Fibroblast of skin of abdomen (primary cell): ENCODE results near the gene ELP4.
"Not testable (repeated sequence)": the region's sequence is repeated elsewhere in the genome, so short reads cannot be mapped to it uniquely, and the experiment has no call there.

ENCODE experiments used
- DNase-seq: peaks from one replicate; pipeline ENCODE4 v3.0.0-alpha.2; 2013

The ELP4 gene

DNA sequence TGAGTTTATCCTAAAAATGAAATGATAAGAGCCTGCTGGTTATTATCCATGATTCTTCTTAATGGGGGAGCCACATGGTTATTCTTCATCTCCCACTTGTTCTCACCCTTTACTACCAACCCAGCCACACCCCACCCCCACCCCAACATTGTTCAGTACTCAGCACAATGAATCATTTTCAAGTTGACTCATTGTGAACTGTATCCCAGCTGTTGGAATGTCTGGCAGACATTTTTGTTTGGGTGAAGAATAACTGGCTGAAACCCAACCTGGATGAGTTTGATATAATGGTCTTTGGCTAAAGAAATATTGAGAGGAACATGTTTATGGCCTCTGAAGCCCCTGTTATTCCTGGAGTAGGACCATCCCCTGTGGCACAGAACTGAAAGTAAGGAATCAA lies 136.2 kb downstream of the ELP4 start:
- peak; percentile 92 for DNase-seq

DNA sequence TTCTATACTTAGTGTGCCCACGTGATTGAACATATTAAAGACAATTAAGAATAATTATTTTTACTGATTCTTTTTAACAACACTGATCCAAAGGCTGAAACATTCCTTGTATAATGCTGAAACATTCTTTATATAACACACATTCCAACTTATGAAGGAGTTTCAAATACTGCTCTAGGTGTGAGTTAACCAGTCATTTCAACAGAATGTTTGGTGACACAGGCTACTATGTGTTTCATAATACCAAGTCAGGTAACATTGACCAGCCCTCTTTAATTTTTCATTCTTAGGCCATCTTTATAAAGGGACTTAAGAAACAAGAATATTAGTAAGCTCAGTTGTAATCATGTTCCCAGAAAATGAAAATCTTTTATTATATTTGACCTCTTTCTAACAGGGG lies 136.6 kb downstream of the ELP4 start:
- DNase-seq = peak; percentile 28

- DNase-seq = no peak
Measured at GRCh38 chr11:31649129-31649966, 139.8 kb downstream of the ELP4 start.

DNA sequence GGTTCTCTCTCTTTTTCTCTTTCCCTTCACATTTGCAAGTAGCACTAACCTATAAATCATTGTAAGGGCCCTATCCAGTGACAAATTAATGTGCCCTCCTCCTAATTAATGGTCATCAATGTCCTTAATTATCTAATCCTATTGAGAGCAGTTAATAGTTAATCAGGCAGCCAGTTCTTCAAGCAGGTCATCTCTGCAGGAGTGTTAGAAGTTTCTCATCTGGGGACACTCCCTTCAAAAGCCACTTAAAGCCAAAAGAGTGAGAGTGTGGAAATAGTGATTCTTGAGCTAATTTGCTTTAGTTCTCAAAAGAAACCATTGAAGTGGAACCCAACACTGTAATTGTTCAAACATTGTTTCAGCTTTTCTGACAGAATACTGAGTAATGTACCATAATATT lies 141.6 kb downstream of the ELP4 start:
- no peak for DNase-seq

- no peak for DNase-seq
Measured at GRCh38 chr11:31651822-31652221, 142.3 kb downstream of the ELP4 start.

DNA sequence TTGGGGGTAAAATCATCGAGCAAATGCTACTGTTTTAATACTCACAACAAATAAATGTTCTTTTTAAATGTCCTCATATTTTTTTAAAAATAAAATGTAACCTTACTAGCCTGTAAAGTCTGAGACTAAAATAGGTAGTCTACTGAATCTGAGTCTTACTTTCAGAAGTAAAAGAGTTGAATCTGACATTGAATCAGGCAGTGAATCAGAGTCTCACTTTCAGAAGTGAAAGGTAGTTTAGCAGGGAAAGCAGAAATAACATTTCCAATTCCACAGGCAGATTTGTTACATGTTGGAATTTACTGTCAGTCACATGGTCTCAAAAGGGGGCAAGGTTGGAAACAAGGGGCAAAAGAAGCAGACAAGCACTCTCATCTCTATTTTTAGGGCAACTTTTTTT lies 143.0 kb downstream of the ELP4 start:
- DNase-seq = no peak

DNA sequence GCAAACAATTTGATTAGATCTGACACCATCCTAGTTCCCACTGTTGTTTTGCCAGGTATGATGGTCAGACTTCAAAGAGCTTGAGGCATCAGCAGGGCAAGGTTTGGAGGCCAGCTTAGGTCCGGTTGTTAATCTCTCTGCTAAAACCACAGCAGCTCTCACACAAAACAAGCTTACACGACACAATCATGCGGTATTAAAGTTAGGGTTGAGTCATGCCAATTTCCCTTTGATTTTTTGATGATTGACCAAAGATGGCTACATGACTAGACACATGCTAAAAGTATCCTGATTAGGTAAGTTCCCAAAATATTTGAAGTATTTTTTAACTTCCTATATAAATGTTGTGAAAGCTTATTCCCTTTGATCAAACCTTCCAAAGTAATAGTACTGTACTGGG lies 145.9 kb downstream of the ELP4 start:
- DNase-seq = peak; percentile 89

DNA sequence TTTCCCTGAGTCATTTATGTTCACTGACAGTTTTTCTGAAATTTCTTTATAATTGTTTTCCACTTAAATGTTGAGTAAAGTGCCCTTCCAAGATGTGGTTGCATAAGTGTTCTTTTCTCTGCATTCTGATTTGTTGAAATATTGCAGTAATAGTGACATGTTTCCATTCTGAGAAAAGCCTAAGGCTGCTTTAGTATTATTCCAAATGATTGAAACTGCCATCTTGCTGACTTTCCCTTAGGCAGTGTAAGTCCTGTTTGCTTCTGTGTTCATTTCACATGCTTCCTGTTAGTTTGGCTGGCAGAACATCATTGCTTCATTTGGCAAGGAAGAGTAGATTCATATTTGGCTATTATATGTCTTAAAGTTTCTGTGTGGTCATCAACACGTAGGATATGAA lies 146.5 kb downstream of the ELP4 start:
- DNase-seq = peak; percentile 2

- DNase-seq = no peak
Measured at GRCh38 chr11:31657091-31657490, 147.5 kb downstream of the ELP4 start.

- DNase-seq = no peak
Measured at GRCh38 chr11:31664129-31664528, 154.6 kb downstream of the ELP4 start.

GRCh38 chr11:31664954-31665353 lies 155.4 kb downstream of the ELP4 start:
- no peak for DNase-seq

GRCh38 chr11:31671681-31672080 lies 162.1 kb downstream of the ELP4 start:
- no peak for DNase-seq

DNA sequence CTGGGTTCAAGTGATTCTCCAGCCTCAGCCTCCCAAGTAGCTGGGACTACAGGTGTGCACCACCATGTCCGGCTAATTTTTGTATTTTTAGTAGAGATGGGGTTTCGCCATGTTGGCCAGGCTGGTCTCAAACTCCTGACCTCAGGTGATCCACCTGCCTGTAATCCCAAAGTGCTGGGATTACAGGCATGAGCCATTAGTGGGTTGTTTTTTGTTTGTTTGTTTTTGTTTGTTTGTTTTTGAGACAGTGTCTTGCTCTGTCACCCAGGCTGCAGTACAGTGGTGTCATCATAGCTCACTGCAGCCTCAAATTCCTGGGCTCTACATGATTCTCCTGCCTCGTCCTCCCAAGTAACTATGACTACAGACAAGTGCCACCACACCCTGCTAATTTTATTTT lies 163.5 kb downstream of the ELP4 start:
- DNase-seq = not testable (repeated sequence)

DNA sequence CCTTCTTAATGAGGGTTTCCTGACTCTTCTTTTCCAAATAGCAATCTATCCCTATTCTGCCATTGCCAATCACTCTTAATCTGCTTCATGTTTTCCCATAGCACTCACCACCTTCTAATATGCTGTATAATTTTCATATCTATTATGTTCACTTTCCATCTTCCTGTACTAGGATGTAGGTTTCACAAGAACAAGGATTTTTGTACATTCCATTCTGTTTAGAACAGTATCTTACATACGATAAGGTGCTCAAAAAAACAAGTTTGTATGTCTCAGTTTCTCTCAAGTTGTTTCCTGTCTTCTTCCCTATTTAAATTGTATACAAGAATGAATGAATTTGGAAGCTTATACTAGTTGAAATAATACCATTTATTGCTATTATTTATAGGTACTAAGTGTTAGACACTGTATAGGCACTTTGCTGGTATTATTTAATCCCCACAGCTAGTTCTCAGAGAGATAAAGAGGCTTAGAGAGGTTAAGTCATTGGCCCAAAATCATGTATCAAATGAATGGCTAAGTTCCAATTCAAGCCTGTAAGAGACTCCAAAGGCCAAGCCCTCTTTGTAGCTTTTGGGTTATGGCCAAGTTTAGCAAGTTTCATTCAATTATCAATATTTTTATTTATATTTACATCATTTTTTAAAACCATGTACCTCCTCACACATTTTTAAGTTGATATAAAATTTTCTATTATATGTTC lies 166.9 kb downstream of the ELP4 start:
- no peak for DNase-seq

DNA sequence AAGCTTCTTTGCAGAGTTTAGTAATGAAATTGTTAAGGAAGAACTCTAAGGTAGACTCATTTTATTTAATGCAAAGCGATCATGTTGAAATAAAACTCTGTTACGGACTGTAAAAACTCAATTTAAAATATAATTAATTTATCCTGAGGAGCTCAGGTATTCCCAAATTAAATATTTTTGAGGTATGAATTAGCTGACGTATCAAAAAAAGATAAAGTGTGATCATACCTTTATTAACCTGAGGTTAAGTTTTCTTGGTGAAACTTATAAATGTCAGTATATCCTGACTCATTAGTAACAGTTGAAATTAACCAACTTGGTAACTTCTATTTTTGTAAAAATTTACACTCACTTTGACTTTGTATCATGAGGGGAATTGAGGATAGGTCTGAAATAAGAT lies 171.2 kb downstream of the ELP4 start:
- no peak for DNase-seq

DNA sequence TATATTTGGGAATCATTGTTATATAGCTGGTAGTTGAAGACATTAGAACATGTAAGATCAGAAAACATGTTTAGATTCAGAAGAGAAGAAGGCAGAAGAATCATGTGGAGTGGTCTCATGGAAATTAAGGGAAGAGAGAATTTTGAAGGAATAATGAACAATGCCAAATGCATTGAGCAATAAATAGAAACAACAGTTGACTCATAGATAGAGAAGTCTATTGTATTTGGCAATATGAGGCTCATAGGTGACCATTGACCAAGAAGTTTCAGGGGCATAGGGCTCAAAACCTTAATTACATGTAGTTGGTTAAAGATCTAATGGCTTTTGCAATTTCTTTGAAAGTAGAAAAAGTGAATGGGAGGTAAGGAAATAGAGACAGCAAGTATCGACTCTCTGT lies 177.7 kb downstream of the ELP4 start:
- no peak for DNase-seq

- no peak for DNase-seq
Measured at GRCh38 chr11:31687861-31688260, 178.3 kb downstream of the ELP4 start.

GRCh38 chr11:31689559-31689958 lies 180.0 kb downstream of the ELP4 start:
- DNase-seq = no peak

DNA sequence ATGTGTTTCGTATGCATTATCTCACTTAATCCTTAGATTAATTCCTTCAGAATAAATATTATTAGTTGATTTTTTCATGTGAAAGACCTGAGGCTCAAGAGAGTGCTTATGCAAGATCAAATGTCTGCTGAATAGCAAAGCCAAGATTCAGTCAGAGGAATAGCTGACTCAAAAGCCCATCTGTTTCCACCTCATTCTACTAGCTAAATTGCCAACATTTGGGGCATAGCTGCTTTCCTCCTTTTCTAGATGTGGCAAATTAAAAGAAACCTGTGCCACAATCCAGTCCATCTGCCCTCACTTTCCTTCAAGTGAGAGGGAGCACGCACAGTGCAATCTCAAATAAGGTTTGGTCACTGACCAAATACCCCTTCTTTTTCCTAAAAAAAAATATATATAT lies 180.5 kb downstream of the ELP4 start:
- DNase-seq = no peak

DNA sequence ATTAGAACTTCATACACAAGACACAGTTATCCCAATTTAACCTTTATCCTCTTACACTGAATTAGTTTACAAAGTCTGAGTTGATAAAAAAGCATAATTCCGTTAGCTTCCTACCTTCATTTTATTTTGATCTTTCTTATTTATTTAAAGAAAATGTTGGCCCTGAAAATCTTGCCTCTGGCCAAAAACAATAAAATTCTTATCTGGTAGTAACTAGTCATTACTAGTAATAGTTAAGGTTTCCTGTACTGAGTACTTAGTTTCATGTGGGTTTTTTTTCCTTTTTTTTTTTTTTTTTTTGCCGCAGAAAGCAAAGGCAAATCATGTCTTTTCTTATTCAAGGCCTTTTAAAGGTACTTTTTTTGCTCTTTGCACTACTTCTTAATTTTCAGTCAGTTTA lies 180.9 kb downstream of the ELP4 start:
- no peak for DNase-seq

- no peak for DNase-seq
Measured at GRCh38 chr11:31692466-31692865, 182.9 kb downstream of the ELP4 start.

DNA sequence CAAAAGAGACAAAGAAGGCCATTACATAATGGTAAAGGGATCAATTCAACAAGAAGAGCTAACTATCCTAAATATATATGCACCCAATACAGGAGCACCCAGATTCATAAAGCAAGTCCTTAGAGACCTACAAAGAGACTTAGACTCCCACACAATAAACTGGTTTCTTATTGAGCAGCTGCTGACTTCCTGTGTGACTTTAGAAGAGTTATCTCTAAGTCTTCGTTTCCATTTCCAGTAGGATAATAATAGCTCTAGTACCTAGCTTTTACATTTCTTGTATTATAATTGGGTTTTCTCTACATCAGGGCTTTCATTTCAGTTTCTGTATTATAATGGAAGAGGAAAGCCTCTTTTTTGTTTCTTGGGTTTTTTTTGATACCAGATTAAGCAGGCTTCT lies 187.5 kb downstream of the ELP4 start:
- DNase-seq = not testable (repeated sequence)

DNA sequence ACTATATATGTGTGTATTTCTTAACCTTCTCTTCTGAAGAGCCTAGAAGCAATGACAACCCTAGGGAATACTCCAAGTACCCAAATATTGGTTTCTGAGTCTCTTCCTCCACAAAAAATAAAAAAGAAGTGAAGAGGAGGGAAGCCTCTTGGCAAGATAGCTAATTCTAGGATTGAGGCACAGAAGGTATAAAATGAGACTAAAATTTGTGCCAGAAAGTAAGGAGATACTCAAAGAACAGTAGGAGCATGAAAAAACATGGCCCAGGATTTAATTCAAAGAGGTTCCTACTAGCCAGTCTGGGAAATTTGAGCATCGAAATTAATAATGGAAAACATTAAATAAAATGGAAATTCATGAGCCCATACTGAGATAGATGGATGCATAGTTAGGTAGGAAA lies 189.5 kb downstream of the ELP4 start:
- DNase-seq = no peak

- DNase-seq = peak; percentile 4
Measured at GRCh38 chr11:31702966-31703365, 193.4 kb downstream of the ELP4 start.
